Activated T-cell treated with anti-CD3 and anti-CD28 coated beads for 48 hours (primary cell): Measurements from ENCODE around the gene ATP8B4.

ENCODE experiments used
- DNase-seq: peaks from one replicate; pipeline ENCODE4 v3.0.0-alpha.2; 2020; ENCODE audit warnings: low read depth

Gene ATP8B4

GRCh38 chr15:50059883-50060282 lies 59.1 kb downstream of the ATP8B4 start:
- no peak for DNase-seq

DNA sequence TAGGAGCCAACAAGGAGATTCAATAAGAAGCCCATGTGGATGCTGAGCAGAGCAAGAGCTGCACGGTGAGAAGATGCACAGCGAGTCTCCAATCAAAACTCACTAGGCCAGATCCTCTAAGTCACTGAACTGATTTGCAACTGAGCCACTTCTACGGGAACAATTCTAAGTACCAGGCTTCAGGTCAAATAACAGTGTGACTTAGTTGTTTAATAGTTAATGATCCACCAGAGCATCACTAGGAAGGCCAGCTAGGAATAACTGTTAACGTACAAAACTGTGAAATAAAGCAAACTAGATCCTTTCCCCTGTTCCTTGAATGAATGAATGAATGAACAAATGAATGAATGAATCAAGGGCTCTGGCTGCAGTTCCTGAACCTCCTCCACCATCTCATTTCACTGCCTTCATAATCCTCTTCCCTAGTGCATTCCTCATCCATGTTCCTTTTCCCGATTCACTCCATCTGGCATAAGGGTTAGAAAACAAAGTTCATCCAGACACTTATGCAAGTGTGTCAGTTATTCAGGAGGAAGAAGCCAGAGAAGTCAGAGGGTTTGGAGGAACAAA lies 59.7 kb downstream of the ATP8B4 start:
- DNase-seq: no peak

- no peak for DNase-seq
Measured at GRCh38 chr15:50057905-50058639, 61.0 kb downstream of the ATP8B4 start.

GRCh38 chr15:50057196-50057595 lies 61.8 kb downstream of the ATP8B4 start:
- no peak for DNase-seq

- DNase-seq: no peak
Measured at GRCh38 chr15:50055750-50056157, 63.3 kb downstream of the ATP8B4 start.

DNA sequence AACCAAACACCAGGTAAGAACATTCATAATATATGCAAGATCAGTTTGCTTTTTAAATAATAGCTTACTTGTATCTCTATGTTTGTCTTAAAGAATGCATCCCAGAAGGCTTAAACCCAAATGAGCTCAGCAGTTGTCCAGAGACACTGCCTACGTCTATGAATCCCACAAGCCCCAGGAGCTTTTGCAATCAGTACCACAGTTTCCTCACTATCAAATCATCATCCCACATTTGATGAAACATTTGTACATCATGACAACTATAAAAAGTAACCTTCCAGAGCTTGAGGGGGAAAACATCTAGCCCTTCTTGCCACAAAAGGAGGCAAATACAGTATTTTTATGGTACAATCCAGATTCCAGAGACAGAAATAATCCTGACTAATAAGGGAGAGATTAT lies 63.7 kb downstream of the ATP8B4 start:
- DNase-seq: no peak

DNA sequence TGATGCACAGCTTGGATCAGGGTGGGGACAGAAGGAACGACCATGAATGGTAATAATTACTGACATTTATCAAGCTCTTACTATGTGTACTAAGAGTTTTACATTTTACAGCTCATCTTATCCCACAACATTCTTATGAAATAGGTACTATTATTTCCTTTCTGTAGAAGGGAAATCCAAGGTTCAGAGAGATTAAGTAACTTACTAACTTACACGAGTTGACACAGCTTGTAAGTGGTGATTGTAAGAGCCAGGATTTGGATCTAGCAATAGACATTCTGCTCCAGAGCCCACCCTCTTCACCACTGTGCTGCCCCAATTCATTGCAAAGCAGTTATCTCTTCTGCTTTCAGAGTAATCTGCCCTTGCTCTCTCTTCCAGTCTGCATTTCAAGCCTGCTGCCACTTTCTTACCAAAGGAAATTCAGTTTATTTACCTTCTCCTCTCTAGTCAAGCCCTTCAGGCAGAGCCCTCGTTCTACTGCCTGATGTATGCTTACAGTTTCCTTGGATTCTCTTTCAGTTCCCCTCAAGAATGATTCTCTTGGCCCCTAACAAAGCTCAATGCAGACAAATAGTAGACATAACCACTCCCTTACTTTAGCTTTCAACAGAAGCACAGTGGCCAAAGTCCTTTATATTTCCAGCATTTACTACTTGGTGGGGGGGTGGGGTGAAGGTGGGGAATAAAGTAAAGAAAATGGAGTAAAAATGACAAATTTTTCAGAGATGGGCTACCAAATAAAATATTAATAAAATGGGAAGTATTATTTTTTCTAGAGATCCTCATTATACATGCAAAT lies 65.8 kb downstream of the ATP8B4 start:
- DNase-seq: no peak

DNA sequence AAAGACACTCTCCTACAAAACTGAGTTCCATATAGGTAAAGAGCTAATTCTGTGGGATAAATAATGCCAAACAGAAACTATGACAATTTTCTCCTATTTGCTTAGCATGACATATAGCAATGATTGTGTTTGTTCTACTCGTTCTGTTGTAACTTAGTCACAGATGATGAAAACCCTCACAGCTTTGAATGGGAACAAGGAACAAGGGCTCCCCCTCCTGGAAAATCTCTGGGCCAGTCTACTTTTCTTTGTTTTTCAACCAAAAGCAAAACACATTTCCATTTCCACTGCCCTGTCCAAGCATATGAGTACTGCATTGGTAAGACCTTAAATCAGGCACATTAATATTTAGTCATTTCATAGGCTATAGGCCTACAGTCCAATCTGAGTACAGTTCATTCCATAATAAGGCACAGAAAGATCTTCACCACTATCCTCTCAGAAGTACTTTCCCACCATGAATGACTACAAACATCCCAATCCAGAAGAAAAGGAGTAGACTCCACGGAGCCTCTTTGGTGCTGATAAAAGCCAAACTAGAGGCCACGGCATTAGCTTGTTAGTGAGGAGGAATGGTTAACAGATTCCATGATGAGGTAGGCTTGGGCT lies 67.1 kb downstream of the ATP8B4 start:
- no peak for DNase-seq

GRCh38 chr15:50050986-50051743 lies 67.9 kb downstream of the ATP8B4 start:
- no peak for DNase-seq

DNA sequence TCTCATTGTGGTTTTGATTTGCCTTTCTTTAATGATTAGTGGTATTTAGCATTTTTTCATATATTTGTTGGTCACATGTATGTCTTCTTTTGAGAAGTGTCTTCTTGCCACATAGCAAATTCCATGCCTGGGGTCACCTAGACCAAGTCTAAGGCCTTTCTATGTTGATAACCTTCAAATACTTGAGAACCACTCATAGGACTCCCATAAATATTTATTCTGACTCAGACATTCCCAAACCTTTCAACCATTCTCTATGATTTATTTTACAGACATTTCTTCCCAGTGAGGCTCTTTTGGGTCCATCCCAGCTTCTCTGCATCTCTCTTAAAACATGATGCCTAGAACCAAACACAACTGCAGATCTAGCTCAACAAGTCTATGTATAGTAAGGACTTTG lies 69.2 kb downstream of the ATP8B4 start:
- DNase-seq: no peak

DNA sequence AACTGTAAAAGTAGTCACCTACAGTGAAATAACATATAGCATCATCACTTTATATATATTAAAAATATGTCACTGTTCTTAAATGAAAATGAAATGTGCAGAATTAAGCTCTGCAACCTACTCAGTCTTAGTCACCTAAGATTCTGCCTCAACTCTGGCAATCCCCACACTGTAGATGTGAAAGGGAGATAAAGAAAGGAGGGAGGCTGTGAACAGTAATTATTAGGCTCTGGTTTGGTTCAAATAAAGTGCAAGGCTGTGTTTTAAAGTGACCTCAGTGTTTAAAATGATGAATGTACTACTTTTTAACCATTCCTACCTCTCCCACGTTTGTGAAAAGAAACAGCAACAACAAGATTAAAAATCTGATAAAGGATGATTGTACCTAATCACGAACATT lies 72.2 kb downstream of the ATP8B4 start:
- no peak for DNase-seq

GRCh38 chr15:50046159-50046558 lies 72.9 kb downstream of the ATP8B4 start:
- DNase-seq: no peak

DNA sequence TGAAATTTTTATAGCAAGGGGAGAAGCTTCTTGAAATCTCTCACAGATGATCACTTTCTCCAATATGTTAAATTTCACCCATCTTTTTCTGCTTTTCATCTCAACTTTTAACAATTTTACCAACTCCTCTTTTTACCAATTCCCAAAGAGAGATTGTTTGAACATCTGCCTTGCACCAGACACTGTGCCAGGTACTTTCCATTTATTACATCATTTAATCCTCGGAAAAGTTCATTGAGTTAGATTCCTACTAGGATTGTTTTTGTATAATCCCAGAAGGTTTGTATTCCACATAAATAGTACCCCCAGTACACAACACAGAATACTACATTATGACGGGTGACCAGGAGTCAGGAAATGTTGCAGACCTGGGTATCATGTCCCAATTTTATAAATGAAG lies 74.1 kb downstream of the ATP8B4 start:
- DNase-seq: no peak

DNA sequence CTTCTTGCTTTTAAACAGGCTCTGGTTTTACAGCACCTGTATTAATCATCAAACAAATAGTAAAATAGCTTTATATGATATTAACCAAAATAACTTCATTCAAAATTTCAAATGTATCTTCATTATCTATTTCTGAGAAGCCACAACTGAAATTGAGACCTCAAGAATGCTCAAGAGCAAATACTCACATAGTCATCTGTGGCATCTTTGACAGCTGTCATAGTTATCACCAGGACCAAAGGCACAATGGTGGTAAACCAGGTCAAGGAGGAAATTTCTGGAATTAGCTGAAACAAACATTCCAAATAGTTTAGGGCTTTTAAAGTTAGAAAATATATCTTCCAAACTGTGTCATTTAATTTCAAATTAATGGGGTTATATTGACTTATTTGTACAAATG lies 74.6 kb downstream of the ATP8B4 start:
- DNase-seq: no peak

GRCh38 chr15:50042775-50043174 lies 76.3 kb downstream of the ATP8B4 start:
- DNase-seq: no peak

DNA sequence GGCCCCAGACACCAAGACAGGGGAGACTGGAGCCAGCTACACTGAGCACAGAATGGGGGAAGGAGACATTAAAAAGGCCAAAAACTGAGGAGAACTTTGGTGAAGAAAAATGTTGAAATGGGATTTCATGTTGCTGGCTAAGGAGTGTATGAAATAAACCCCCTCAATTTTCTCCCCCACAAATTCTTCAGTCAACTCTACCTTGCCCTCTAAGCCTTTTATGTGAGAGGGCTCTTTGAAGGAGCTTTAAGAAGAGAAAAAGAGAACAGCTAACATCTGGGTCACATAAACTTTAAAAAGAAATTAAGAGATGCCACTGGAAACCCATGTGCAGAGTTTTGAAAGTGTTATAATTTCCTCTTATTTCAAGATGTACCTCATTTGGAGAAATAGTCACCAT lies 88.6 kb downstream of the ATP8B4 start:
- no peak for DNase-seq

DNA sequence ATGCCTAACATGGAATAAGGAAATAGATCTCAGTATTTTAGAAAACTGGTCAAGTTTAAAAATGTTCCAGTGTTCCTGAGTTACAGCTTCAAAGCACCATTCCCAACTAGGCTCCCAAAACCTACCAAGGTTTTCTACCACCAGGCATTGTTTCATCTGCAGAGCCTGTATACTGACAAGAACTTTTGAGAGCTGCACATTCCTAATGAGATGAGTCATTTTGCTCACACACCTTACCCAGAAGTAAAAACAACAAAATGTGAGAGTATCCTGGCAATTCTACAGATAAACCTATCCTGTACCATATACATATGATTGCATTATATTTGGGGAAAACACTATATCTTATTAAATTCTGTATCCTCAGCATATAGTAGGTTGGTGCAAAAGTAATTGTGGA lies 90.7 kb downstream of the ATP8B4 start:
- no peak for DNase-seq

- no peak for DNase-seq
Measured at GRCh38 chr15:50024281-50024680, 94.8 kb downstream of the ATP8B4 start.

DNA sequence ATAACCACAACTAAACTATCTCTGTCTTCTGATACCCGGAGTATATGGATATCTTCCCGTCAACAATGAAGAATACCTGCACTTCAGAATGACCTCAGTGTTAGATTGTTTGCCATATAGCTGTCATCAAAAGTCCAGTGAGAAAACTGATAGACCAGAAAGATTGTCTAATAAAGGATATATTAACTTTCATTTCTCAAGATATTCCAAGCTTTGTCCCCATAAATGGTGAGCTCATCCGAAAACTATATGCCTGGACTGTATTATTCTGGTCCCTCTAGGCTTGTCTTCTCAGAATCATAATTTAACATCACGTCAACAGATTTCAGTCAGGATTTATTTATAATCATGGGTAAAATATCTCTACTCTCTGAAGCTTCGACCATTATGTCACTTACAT lies 100.5 kb downstream of the ATP8B4 start:
- no peak for DNase-seq

GRCh38 chr15:50017522-50017921 lies 101.5 kb downstream of the ATP8B4 start:
- DNase-seq: no peak

DNA sequence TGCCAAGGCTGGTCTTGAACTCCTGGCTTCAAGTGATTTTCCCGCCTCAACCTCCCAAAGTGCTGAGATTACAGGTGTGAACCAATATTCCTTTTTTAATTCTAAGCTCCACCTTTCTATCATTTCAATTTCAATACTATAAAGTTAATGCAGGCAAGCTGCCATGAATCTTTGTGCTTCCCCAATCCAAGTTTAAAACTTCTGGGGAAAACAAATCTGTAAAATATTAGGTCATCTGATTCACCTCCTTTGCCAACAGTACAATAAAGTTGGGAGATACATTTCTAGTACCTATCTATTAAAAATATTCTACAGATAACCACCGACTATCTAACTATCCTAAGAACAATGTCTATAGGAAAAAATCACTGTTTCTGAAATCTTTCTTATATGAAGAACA lies 102.1 kb downstream of the ATP8B4 start:
- no peak for DNase-seq

DNA sequence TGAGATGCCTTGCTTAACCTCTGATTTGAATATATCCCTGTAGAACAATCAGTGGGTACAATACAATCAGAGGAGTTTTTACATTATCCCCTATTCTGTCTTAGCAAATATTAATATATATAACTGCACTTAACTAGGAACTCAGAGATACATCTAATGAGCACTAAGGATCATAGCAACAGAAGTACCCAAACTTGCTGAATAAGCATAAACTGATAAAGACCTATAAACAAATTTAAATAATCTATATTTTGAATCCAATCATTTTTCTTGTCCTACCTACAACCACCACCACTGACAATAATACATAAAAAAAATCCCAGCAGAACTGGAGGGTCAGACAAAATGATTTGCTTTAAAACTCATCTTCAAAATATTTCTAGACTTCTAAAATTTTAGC lies 106.2 kb downstream of the ATP8B4 start:
- DNase-seq: no peak
